ENCODE results near the gene DYNLT5.
"Not testable (repeated sequence)": the region's sequence is repeated elsewhere in the genome, so short reads cannot be mapped to it uniquely, and the experiment has no call there.

DYNLT5 gene

GRCh38 chr1:66752000-66752592 lies at the start of gene DYNLT5:
Gene DYNLT5 (plus strand): TSS chr1:66752459. CDS start chr1:66754659, 2,200 bp downstream.
- DNase-seq, result no peak

- DNase-seq, result no peak
Observed at GRCh38 chr1:66704177-66704875, 47.9 kb upstream of the DYNLT5 start.

- no peak for DNase-seq
Observed at GRCh38 chr1:66705110-66705509, 47.1 kb upstream of the DYNLT5 start.

- DNase-seq, result no peak
Observed at GRCh38 chr1:66711420-66711819, 40.8 kb upstream of the DYNLT5 start.

- no peak for DNase-seq
Observed at GRCh38 chr1:66712839-66713238, 39.4 kb upstream of the DYNLT5 start.

GRCh38 chr1:66723985-66724384 lies 28.3 kb upstream of the DYNLT5 start:
- no peak for DNase-seq

GRCh38 chr1:66725885-66726665 lies 26.2 kb upstream of the DYNLT5 start:
- DNase-seq, result no peak

GRCh38 chr1:66728021-66728420 lies 24.2 kb upstream of the DYNLT5 start:
- DNase-seq, result no peak

- not testable (repeated sequence) for DNase-seq
Observed at GRCh38 chr1:66728716-66729115, 23.5 kb upstream of the DYNLT5 start.

GRCh38 chr1:66729119-66729518 lies 23.1 kb upstream of the DYNLT5 start:
- DNase-seq, result no peak

GRCh38 chr1:66729523-66729922 lies 22.7 kb upstream of the DYNLT5 start:
- DNase-seq, result no peak

- no peak for DNase-seq
Observed at GRCh38 chr1:66730462-66730861, 21.8 kb upstream of the DYNLT5 start.

- DNase-seq, result no peak
Observed at GRCh38 chr1:66731170-66731865, 20.9 kb upstream of the DYNLT5 start.

GRCh38 chr1:66732407-66733166 lies 19.7 kb upstream of the DYNLT5 start:
- no peak for DNase-seq

- DNase-seq, result no peak
Observed at GRCh38 chr1:66733348-66734017, 18.8 kb upstream of the DYNLT5 start.

GRCh38 chr1:66734531-66734930 lies 17.7 kb upstream of the DYNLT5 start:
- not testable (repeated sequence) for DNase-seq

GRCh38 chr1:66737836-66738235 lies 14.4 kb upstream of the DYNLT5 start:
- no peak for DNase-seq

- no peak for DNase-seq
Observed at GRCh38 chr1:66739401-66740157, 12.7 kb upstream of the DYNLT5 start.

- no peak for DNase-seq
Observed at GRCh38 chr1:66745451-66745850, 6.8 kb upstream of the DYNLT5 start.

GRCh38 chr1:66747501-66747900 lies 4.8 kb upstream of the DYNLT5 start:
- DNase-seq, result no peak

- DNase-seq, result no peak
Observed at GRCh38 chr1:66750577-66750976, 1.7 kb upstream of the DYNLT5 start.
